SK-N-SH (cell line): Measurements from ENCODE around the gene CBX6. TPM values are rescaled to one million over a fixed set of nuclear protein-coding genes. Genes with fewer than 3 reads are reported as not detected.

ENCODE experiments used
- CTCF ChIA-PET: fragments of 300-600, 350-600 bp; formaldehyde crosslinking; extraction: SDS; loops from one replicate; lab custom pipeline; 2021; lab: Yijun Ruan, JAX
- POLR2A ChIA-PET: fragments of 350-600 bp; sonication (Branson Sonifier 250); formaldehyde crosslinking; extraction: SDS; loops from one replicate; lab custom pipeline; 2020; ENCODE audit warnings: antibody characterized with exemption, inconsistent platforms; lab: Yijun Ruan, JAX
- DNase-seq: peaks from one replicate; pipeline ENCODE4 v3.0.0; 2012
- H2AFZ ChIP-seq: fragments of 200-600 bp; sonication (generic); 2 replicates; pipeline ENCODE4 v1.8.1; 2016; ENCODE audit warnings: antibody characterized with exemption, mild to moderate bottlenecking, low read depth
- H3F3A ChIP-seq: fragments of 200-600 bp; sonication (generic); replicated peaks from 2 replicates; pipeline ENCODE3; 2016; ENCODE audit warnings: antibody characterized with exemption, mild to moderate bottlenecking; ENCODE audit not compliant: insufficient read depth
- H3K27ac ChIP-seq, 2 experiments: fragments of 200-500 bp in 1 of 2; fragments of 200-600 bp in 1 of 2; sonication (Bioruptor generic) in 1 of 2; sonication (generic), shearing (Covaris generic) in 1 of 2; 2 replicates each; pipeline versions ENCODE4 v1.5.1 to v1.6.1; 2014 to 2016; ENCODE audit warnings: low read depth in 2 of 2, inconsistent platforms in 1 of 2, low read length in 1 of 2, mild to moderate bottlenecking in 1 of 2, mixed read lengths in 1 of 2
- H3K27me3 ChIP-seq: fragments of 200-600 bp; sonication (generic), shearing (Covaris generic); 2 replicates; pipeline ENCODE4 v1.6.1; 2016; ENCODE audit warnings: mixed run types; ENCODE audit not compliant: insufficient read depth
- H3K36me3 ChIP-seq, 2 experiments: fragments of 200-500 bp in 1 of 2; fragments of 200-600 bp in 1 of 2; sonication (Bioruptor generic) in 1 of 2; sonication (generic) in 1 of 2; replicated peaks in 1 of 2; 2 replicates each; pipeline versions ENCODE3 to v1.5.1; 2014 to 2016; ENCODE audit warnings: low read length in 1 of 2, mild to moderate bottlenecking in 1 of 2; ENCODE audit not compliant: insufficient read depth in 2 of 2, control insufficient read depth in 1 of 2
- H3K4me1 ChIP-seq, 2 experiments: fragments of 200-500 bp in 1 of 2; fragments of 200-600 bp in 1 of 2; sonication (Bioruptor generic) in 1 of 2; sonication (generic), shearing (Covaris generic) in 1 of 2; 2 replicates each; pipeline versions ENCODE4 v1.5.1 to v1.6.1; 2014 to 2016; ENCODE audit warnings: low read depth in 1 of 2, low read length in 1 of 2, mixed run types in 1 of 2; ENCODE audit not compliant: insufficient read depth in 2 of 2, control insufficient read depth in 1 of 2
- H3K4me2 ChIP-seq: fragments of 200-600 bp; sonication (generic), shearing (Covaris generic); 2 replicates; pipeline ENCODE4 v1.6.1; 2017; ENCODE audit warnings: mixed run types
- H3K4me3 ChIP-seq, 2 experiments: fragments of 200-500 bp in 1 of 2; fragments of 200-600 bp in 1 of 2; sonication (Bioruptor generic) in 1 of 2; sonication (generic), shearing (Covaris generic) in 1 of 2; 2 replicates each; pipeline versions ENCODE4 v1.5.1 to v1.8.1; 2014 to 2016; ENCODE audit warnings: low read depth in 2 of 2, inconsistent platforms in 1 of 2, low read length in 1 of 2, mild to moderate bottlenecking in 1 of 2, mixed read lengths in 1 of 2, moderate library complexity in 1 of 2
- H3K79me2 ChIP-seq: fragments of 200-600 bp; sonication (generic); 2 replicates; pipeline ENCODE4 v1.8.1; 2017; ENCODE audit warnings: mild to moderate bottlenecking; ENCODE audit not compliant: insufficient read depth
- H3K9ac ChIP-seq: fragments of 200-600 bp; sonication (generic); 2 replicates; pipeline ENCODE4 v1.6.1; 2017; ENCODE audit warnings: mixed run types
- H3K9me2 ChIP-seq: fragments of 200-600 bp; sonication (generic); 2 replicates; pipeline ENCODE4 v1.6.1; 2017; ENCODE audit warnings: mixed run types
- H3K9me3 ChIP-seq: fragments of 200-600 bp; sonication (generic); 2 replicates; pipeline ENCODE4 v1.6.1; 2017; ENCODE audit warnings: mixed run types, mild to moderate bottlenecking, moderate library complexity
- H4K20me1 ChIP-seq: fragments of 200-600 bp; sonication (generic); 2 replicates; pipeline ENCODE4 v1.6.1; 2017; ENCODE audit warnings: mild to moderate bottlenecking, mixed run types; ENCODE audit not compliant: insufficient read depth
- CHD2 ChIP-seq: fragments of 150-350 bp; IDR thresholded peaks from 2 replicates; pipeline ENCODE4 v1.6.1; 2018; ENCODE audit warnings: low read length; ENCODE audit not compliant: partially characterized antibody
- CTCF ChIP-seq: fragments of 200-600 bp; sonication (generic); IDR thresholded peaks from 2 replicates; pipeline ENCODE4 v1.6.1; 2017; ENCODE audit warnings: antibody characterized with exemption, mild to moderate bottlenecking, moderate library complexity
- EP300 ChIP-seq, 2 experiments: IDR thresholded peaks; 2 replicates each; pipeline versions ENCODE4 v1.4.0 to v1.6.1; 2012; ENCODE audit warnings: borderline replicate concordance in 1 of 2, low read depth in 1 of 2, low read length in 1 of 2
- EZH2phosphoT487 ChIP-seq: fragments of 200-600 bp; sonication (generic); IDR thresholded peaks from 2 replicates; pipeline ENCODE4 v1.6.1; 2017; ENCODE audit warnings: low read depth, mixed run types, mild to moderate bottlenecking, antibody characterized with exemption, moderate library complexity, borderline replicate concordance
- FOXM1 ChIP-seq: IDR thresholded peaks from 2 replicates; pipeline ENCODE4 v1.4.0; 2012; ENCODE audit warnings: low read depth, mild to moderate bottlenecking
- GABPA ChIP-seq: IDR thresholded peaks from 2 replicates; pipeline ENCODE4 v1.4.0; 2012; ENCODE audit warnings: low read depth, mild to moderate bottlenecking
- GATA2 ChIP-seq: sonication (generic); formaldehyde crosslinking; IDR thresholded peaks from 2 replicates; pipeline ENCODE4 v1.5.0; 2020; ENCODE audit warnings: mild to moderate bottlenecking, missing genetic modification reagents
- IRF3 ChIP-seq: fragments of 150-350 bp; IDR thresholded peaks from 2 replicates; pipeline ENCODE4 v1.6.1; 2016; ENCODE audit warnings: mild to moderate bottlenecking, low read depth, low read length
- JUND ChIP-seq: IDR thresholded peaks from 2 replicates; pipeline ENCODE4 v1.4.0; 2012
- NFIC ChIP-seq: IDR thresholded peaks from 2 replicates; pipeline ENCODE4 v1.4.0; 2012; ENCODE audit warnings: borderline replicate concordance
- POLR2AphosphoS5 ChIP-seq: IDR thresholded peaks from 2 replicates; pipeline ENCODE4 v1.6.1; 2012; ENCODE audit warnings: low read depth, low read length
- RAD21 ChIP-seq: IDR thresholded peaks from 2 replicates; pipeline ENCODE4 v1.6.1; 2012; ENCODE audit warnings: mild to moderate bottlenecking, low read length
- SIN3A ChIP-seq: IDR thresholded peaks from 2 replicates; pipeline ENCODE4 v1.6.1; 2012; ENCODE audit warnings: low read depth, mild to moderate bottlenecking, low read length, moderate library complexity, borderline replicate concordance
- TCF12 ChIP-seq: IDR thresholded peaks from 2 replicates; pipeline ENCODE4 v1.4.0; 2012
- TEAD4 ChIP-seq: IDR thresholded peaks from 2 replicates; pipeline ENCODE4 v1.4.0; 2012; ENCODE audit warnings: mild to moderate bottlenecking, borderline replicate concordance; ENCODE audit not compliant: insufficient read depth
- YY1 ChIP-seq: IDR thresholded peaks from 2 replicates; pipeline ENCODE4 v1.4.0; 2012; ENCODE audit warnings: low read depth, mild to moderate bottlenecking
- WGBS: methylation state at CpG from one replicate; pipeline ENCODE4 v1.1.6; 2017; ENCODE audit warnings: low lambda C conversion rate; 5-methylcytosine and 5-hydroxymethylcytosine counted together
- polyA plus RNA-seq, 3 experiments: library from polyadenylated mRNA; depleted of rRNA; stranded (reverse); fragments of >200 nt; gene quantifications; 2 replicates each; pipeline ENCODE4 v1.2.3, GENCODE V29; 2012
- TF ChIP-seq, protein P1 (sequence below): IDR thresholded peaks from 2 replicates; pipeline ENCODE4 v1.6.1; 2012; ENCODE audit warnings: mild to moderate bottlenecking, low read depth, low read length, moderate library complexity
- TF ChIP-seq, protein P2 (sequence below): IDR thresholded peaks from 2 replicates; pipeline ENCODE4 v1.4.0; 2012; ENCODE audit warnings: low read depth
- TF ChIP-seq, protein P3 (sequence below): fragments of 150-350 bp; IDR thresholded peaks from 2 replicates; pipeline ENCODE4 v1.6.1; 2017; ENCODE audit warnings: antibody characterized with exemption, low read length, low read depth, borderline replicate concordance

The CBX6 gene
- polyA plus RNA-seq, 1 of the 3 experiments (the other 2 are of a cell fraction) = 5.4 TPM

DNA sequence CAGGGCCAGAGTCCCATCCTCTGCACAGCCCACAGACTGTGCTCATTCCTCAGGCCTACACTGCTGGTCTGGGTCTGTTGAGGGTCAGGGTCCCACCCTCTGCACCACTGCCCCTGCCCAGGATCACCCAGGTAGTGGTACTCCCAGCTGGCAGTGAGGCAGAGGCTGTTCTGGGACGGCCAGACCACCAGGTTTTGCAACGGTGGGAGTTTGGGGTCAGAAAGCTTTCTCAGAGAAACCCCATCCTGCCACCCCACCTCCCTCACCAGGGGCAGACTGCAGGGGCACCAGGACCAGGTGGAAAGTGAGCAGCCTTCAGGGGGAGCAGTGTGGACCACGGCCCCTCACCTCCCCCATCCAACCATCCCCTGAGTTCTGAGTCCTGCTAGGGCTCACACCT lies 39.0 kb downstream of the CBX6 start:
- H3K4me3 ChIP-seq = no peak overlapping the region
- H3K27me3 ChIP-seq = no peaks in the 10 kb centered on the region
- H2AFZ ChIP-seq = no peak overlapping the region
- no peaks in the 10 kb centered on the region for H3K9me2 ChIP-seq
- H3F3A ChIP-seq = no peaks in the 10 kb centered on the region
- H3K9me3 ChIP-seq = no peaks in the 10 kb centered on the region
- no CpG with 5 or more reads among the region's 3 CpGs for WGBS
- no peak overlapping the region for H3K9ac ChIP-seq
- H4K20me1 ChIP-seq = no peaks in the 10 kb centered on the region
- no peaks in the 10 kb centered on the region for H3K4me1 ChIP-seq
- no peak for DNase-seq
- H3K27ac ChIP-seq = no peak overlapping the region
- ChIA-PET POLR2A (no interaction called here), CTCF (no interaction called here)
- H3K36me3 ChIP-seq = no peaks in the 10 kb centered on the region
- no peaks in the 10 kb centered on the region for H3K79me2 ChIP-seq
- H3K4me2 ChIP-seq = no peak overlapping the region
- TF ChIP-seq GABPA = no peak
- no peak for TF ChIP-seq POLR2AphosphoS5
- no peak for TF ChIP-seq NFIC
- no peak for TF ChIP-seq CHD2
- TF ChIP-seq IRF3 = no peak
- TF ChIP-seq JUND = no peak
- no peak for TF ChIP-seq TCF12
- TF ChIP-seq EZH2phosphoT487 = no peak
- TF ChIP-seq CTCF = no peak

- Histone ChIP-seq H3K9ac (no peak overlapping the region), H3K36me3 (no peaks in the 10 kb centered on the region), H3K27me3 (no peaks in the 10 kb centered on the region), H4K20me1 (no peaks in the 10 kb centered on the region), H3K4me3 (no peak overlapping the region), H3F3A (no peaks in the 10 kb centered on the region), H3K9me3 (no peaks in the 10 kb centered on the region), H3K4me2 (no peak overlapping the region), H3K27ac (no peak overlapping the region), H3K79me2 (no peaks in the 10 kb centered on the region), H3K4me1 (no peaks in the 10 kb centered on the region), H2AFZ (no peak overlapping the region), H3K9me2 (no peaks in the 10 kb centered on the region)
- no peak for DNase-seq
- POLR2A ChIA-PET = no interaction called here
- 79% methylated on average over 3 of the region's 30 CpGs for WGBS
- CTCF ChIA-PET = no interaction called here
- TF ChIP-seq NFIC (no peak), FOXM1 (no peak), GATA2 (CRISPR knock-in tag) (no peak), SIN3A (no peak), TEAD4 (no peak), YY1 (no peak), TCF12 (no peak), EP300 (IDR thresholded peaks at IDR 0.05; ENCODE audit: borderline replicate concordance in 1 of 2, low read depth in 1 of 2, low read length in 1 of 2) (no peak), RAD21 (no peak), GABPA (no peak)
- TF ChIP-seq, protein P1, sequence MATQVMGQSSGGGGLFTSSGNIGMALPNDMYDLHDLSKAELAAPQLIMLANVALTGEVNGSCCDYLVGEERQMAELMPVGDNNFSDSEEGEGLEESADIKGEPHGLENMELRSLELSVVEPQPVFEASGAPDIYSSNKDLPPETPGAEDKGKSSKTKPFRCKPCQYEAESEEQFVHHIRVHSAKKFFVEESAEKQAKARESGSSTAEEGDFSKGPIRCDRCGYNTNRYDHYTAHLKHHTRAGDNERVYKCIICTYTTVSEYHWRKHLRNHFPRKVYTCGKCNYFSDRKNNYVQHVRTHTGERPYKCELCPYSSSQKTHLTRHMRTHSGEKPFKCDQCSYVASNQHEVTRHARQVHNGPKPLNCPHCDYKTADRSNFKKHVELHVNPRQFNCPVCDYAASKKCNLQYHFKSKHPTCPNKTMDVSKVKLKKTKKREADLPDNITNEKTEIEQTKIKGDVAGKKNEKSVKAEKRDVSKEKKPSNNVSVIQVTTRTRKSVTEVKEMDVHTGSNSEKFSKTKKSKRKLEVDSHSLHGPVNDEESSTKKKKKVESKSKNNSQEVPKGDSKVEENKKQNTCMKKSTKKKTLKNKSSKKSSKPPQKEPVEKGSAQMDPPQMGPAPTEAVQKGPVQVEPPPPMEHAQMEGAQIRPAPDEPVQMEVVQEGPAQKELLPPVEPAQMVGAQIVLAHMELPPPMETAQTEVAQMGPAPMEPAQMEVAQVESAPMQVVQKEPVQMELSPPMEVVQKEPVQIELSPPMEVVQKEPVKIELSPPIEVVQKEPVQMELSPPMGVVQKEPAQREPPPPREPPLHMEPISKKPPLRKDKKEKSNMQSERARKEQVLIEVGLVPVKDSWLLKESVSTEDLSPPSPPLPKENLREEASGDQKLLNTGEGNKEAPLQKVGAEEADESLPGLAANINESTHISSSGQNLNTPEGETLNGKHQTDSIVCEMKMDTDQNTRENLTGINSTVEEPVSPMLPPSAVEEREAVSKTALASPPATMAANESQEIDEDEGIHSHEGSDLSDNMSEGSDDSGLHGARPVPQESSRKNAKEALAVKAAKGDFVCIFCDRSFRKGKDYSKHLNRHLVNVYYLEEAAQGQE = no peak
- TF ChIP-seq, protein P2, sequence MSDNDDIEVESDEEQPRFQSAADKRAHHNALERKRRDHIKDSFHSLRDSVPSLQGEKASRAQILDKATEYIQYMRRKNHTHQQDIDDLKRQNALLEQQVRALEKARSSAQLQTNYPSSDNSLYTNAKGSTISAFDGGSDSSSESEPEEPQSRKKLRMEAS = no peak
- TF ChIP-seq, protein P3, sequence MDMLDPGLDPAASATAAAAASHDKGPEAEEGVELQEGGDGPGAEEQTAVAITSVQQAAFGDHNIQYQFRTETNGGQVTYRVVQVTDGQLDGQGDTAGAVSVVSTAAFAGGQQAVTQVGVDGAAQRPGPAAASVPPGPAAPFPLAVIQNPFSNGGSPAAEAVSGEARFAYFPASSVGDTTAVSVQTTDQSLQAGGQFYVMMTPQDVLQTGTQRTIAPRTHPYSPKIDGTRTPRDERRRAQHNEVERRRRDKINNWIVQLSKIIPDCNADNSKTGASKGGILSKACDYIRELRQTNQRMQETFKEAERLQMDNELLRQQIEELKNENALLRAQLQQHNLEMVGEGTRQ = no peak
These were observed 39.7 kb downstream of the CBX6 start for GRCh38 chr22:38832005-38832978.
